ENCODE results near the gene BBX.
"Not testable (repeated sequence)": the region's sequence is repeated elsewhere in the genome, so short reads cannot be mapped to it uniquely, and the experiment has no call there.

BBX gene

GRCh38 chr3:107810171-107811071 is 287.7 kb downstream of the BBX start:
- no peak for DNase-seq

- no peak for DNase-seq
These were observed 290.3 kb downstream of the BBX start for GRCh38 chr3:107813026-107813425.

GRCh38 chr3:107816107-107816506 is 293.3 kb downstream of the BBX start:
- DNase-seq, result no peak

GRCh38 chr3:107817076-107817475 is 294.3 kb downstream of the BBX start:
- no peak for DNase-seq

GRCh38 chr3:107818025-107818424 is 295.3 kb downstream of the BBX start:
- DNase-seq, result no peak

- no peak for DNase-seq
These were observed 296.9 kb downstream of the BBX start for GRCh38 chr3:107819656-107820055.

GRCh38 chr3:107822308-107822707 is 299.5 kb downstream of the BBX start:
- DNase-seq, result no peak

GRCh38 chr3:107824822-107825371 is 302.1 kb downstream of the BBX start:
- DNase-seq, result no peak

- DNase-seq, result no peak
These were observed 302.8 kb downstream of the BBX start for GRCh38 chr3:107825556-107825955.

GRCh38 chr3:107826727-107827126 is 304.0 kb downstream of the BBX start:
- no peak for DNase-seq

- no peak for DNase-seq
These were observed 306.4 kb downstream of the BBX start for GRCh38 chr3:107829185-107829584.

GRCh38 chr3:107831590-107831989 is 308.8 kb downstream of the BBX start:
- no peak for DNase-seq

GRCh38 chr3:107833043-107833442 is 310.3 kb downstream of the BBX start:
- no peak for DNase-seq

GRCh38 chr3:107833722-107834416 is 311.1 kb downstream of the BBX start:
- DNase-seq, result no peak

GRCh38 chr3:107835001-107835400 is 312.2 kb downstream of the BBX start:
- not testable (repeated sequence) for DNase-seq

- DNase-seq, result no peak
These were observed 315.3 kb downstream of the BBX start for GRCh38 chr3:107837895-107838612.

GRCh38 chr3:107841831-107842230 is 319.1 kb downstream of the BBX start:
- DNase-seq, result no peak

GRCh38 chr3:107842940-107843339 is 320.2 kb downstream of the BBX start:
- no peak for DNase-seq

- no peak for DNase-seq
These were observed 322.9 kb downstream of the BBX start for GRCh38 chr3:107845380-107846278.

GRCh38 chr3:107846279-107846852 is 323.6 kb downstream of the BBX start:
- DNase-seq, result no peak

- DNase-seq, result no peak
These were observed 325.0 kb downstream of the BBX start for GRCh38 chr3:107847791-107848190.
